Measurements from ENCODE around the gene TFEB. TPM values are rescaled to one million over a fixed set of nuclear protein-coding genes. Genes with fewer than 3 reads are reported as not detected.

Gene TFEB
- total RNA-seq, 2 experiments from 2014 or later: 14.9 to 15.0 TPM

DNA sequence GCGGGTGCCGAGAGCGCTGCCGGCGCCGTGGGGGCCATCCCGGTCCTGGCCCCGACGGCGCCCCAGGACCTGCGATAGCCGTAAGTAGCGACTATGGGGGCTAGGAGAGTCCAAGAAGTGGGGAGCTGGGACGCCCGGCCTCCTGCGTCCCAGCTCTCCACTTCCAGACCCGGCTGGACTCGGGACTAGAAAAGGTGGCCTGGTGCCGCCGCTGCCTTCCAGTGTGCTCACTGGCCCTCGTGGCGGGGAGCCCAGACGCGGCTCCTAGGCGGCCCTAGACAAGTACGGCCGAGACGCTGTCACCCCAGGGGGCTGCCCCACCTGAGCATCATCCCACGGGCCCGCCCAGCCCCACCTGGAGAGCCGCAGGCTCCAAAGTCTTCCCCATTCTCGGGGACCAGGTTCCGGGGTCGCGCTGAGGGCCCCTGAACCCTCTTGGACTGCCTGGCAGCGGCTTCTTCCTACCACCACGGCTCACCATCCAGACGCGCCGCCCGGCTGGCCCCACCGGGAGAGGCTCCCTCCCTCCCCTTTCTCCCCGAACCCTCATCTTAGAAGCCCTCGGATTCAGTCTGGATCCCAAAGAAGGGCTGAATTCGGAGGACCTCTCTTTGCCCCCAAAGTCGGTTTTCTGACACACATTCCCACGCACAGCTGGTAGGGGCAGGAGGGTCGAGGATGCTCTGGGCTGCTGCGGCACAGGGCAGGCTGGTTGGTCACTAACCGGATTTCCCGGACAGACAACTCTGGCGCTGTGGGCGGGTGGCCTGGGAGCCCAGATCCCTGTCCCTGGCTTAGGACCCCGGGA, 98.0 kb downstream of the TFEB start:
- H3K4me3 Mint-ChIP-seq: no peak overlapping the region
- H3K27ac Mint-ChIP-seq: no peak overlapping the region
- POLR2A ChIA-PET: no interaction called here

GRCh38 chr6:41636833-41637193, 98.6 kb downstream of the TFEB start:
- no peaks in the 10 kb centered on the region for H3K36me3 Mint-ChIP-seq (ENCODE audit: low read depth)
- CTCF ChIA-PET: no interaction called here
- H3K4me1 Mint-ChIP-seq: peaks cover 5% of the 10 kb centered on the region
- H3K9me3 Mint-ChIP-seq: no peaks in the 10 kb centered on the region
- POLR2A ChIA-PET: no interaction called here
- no peak overlapping the region for H3K4me3 Mint-ChIP-seq
- peaks cover 62% of the 10 kb centered on the region for H3K27me3 Mint-ChIP-seq
- no peak overlapping the region for H3K27ac Mint-ChIP-seq
- no peak for DNase-seq

More for the DNA sequence above, 98.0 kb downstream of the TFEB start:
- CTCF ChIA-PET: no interaction called here
- no peak for DNase-seq
- H3K36me3 Mint-ChIP-seq (ENCODE audit: low read depth): no peaks in the 10 kb centered on the region
- H3K4me1 Mint-ChIP-seq: peaks cover 5% of the 10 kb centered on the region
- peaks cover 65% of the 10 kb centered on the region for H3K27me3 Mint-ChIP-seq
- no peaks in the 10 kb centered on the region for H3K9me3 Mint-ChIP-seq

DNA sequence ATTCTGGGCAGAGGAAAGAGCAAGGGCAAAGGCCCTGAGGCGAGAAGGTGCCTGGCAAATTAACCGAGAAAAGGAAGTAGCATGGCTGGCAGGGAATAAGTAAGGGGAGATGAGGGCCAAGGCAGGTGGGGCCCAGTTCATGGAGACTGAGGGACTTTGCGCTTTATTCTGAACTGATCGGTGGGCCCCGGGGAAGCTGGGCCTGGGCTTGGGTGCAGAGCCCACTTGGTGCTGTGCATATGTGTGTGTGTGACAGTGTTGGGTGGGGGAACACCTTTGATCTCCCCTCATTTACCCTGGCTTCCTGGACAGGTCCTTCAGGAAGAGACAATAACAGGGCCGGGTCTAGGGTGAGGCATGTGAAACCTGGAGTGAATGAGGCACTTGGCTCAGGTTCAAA, 100.0 kb downstream of the TFEB start:
- Mint-ChIP-seq H3K27me3 (peaks cover 53% of the 10 kb centered on the region), H3K9me3 (no peaks in the 10 kb centered on the region), H3K36me3 (ENCODE audit: low read depth) (no peaks in the 10 kb centered on the region), H3K4me3 (no peak overlapping the region), H3K4me1 (peaks cover 5% of the 10 kb centered on the region), H3K27ac (no peak overlapping the region)
- ChIA-PET CTCF (no interaction called here), POLR2A (no interaction called here)
- no peak for DNase-seq

- peaks cover 46% of the 10 kb centered on the region for H3K27me3 Mint-ChIP-seq
- H3K4me3 Mint-ChIP-seq: no peak overlapping the region
- POLR2A ChIA-PET: no interaction called here
- H3K9me3 Mint-ChIP-seq: no peaks in the 10 kb centered on the region
- H3K36me3 Mint-ChIP-seq (ENCODE audit: low read depth): no peaks in the 10 kb centered on the region
- CTCF ChIA-PET: no interaction called here
- peaks cover 4% of the 10 kb centered on the region for H3K4me1 Mint-ChIP-seq
- no peak for DNase-seq
- no peak overlapping the region for H3K27ac Mint-ChIP-seq
These were observed 100.8 kb downstream of the TFEB start for GRCh38 chr6:41634657-41635056.

Other genes starting within 250 kb of the TFEB start
- gene FOXP4, start 189.2 kb downstream of the TFEB start, total RNA-seq: 1 to 10 TPM; 7.9 to 8.5 TPM
- gene MDFI, start 97.1 kb downstream of the TFEB start, total RNA-seq: not detected
- gene PGC, start 11.8 kb upstream of the TFEB start, total RNA-seq: not detected
- 1 to 10 TPM; 4.0 to 4.2 TPM for gene FRS3, start 44.3 kb upstream of the TFEB start, total RNA-seq
- not detected for gene PRICKLE4, start 45.2 kb upstream of the TFEB start, total RNA-seq
- gene TOMM6, start 52.1 kb upstream of the TFEB start, total RNA-seq: 100 to 1,000 TPM; 126 to 130 TPM
- 1 to 10 TPM; 6.8 to 7.3 TPM for gene USP49, start 159.8 kb upstream of the TFEB start, total RNA-seq
- 10 to 100 TPM; 21.4 to 21.9 TPM for gene MED20, start 185.5 kb upstream of the TFEB start, total RNA-seq
- 10 to 100 TPM; 23.9 to 24.8 TPM for gene BYSL, start 185.9 kb upstream of the TFEB start, total RNA-seq
- gene CCND3, start 206.2 kb upstream of the TFEB start, total RNA-seq: 100 to 1,000 TPM; 456 to 464 TPM

All from activated CD4-positive, alpha-beta memory T cell treated with anti-CD3 and anti-CD28 coated beads, Interleukin-2, amount 10 ng/mL, durations not matched to agents 7 days and 5 days (primary cell).